CD4-positive, alpha-beta T cell (primary cell): Measurements from ENCODE around the gene TEX261. TPM values are rescaled to one million over a fixed set of nuclear protein-coding genes. Genes with fewer than 3 reads are reported as not detected.

Experiments
- ATAC-seq: fragments of 200-7000 bp; cut with Tn5 transposase; one replicate; pipeline ENCODE4 v1.10.0; 2022; ENCODE audit warnings: mild to moderate bottlenecking; ENCODE audit not compliant: poor library complexity
- CTCF ChIA-PET: fragments of 350-600 bp; sonication (Branson Sonifier 250); formaldehyde crosslinking; loops from one replicate; lab custom pipeline; 2021; ENCODE audit warnings: antibody characterized with exemption, inconsistent platforms; lab: Charles Lee
- POLR2A ChIA-PET: fragments of 350-600 bp; sonication (Branson Sonifier 250); formaldehyde crosslinking; loops from one replicate; lab custom pipeline; 2021; ENCODE audit warnings: antibody characterized with exemption, inconsistent platforms; lab: Charles Lee
- DNase-seq, 14 experiments: peaks; one replicate each; pipeline ENCODE4 v3.0.0-alpha.2; 2013 to 2020; ENCODE audit warnings: mixed read lengths in 2 of 14
- H3K27ac ChIP-seq, 2 donors: one replicate each; pipeline versions ENCODE4 v1.5.1 to v1.7.0; 2013; ENCODE audit warnings: low read length in 2 of 2, low read depth in 1 of 2, mild to moderate bottlenecking in 1 of 2
- H3K27me3 ChIP-seq, 2 experiments: 1 replicate in 1 of 2; 2 replicates in 1 of 2; pipeline versions ENCODE4 v1.6.1 to v1.7.0; 2013; ENCODE audit warnings: low read length in 2 of 2, control low read depth in 1 of 2, mild to moderate bottlenecking in 1 of 2, moderate library complexity in 1 of 2; ENCODE audit not compliant: insufficient read depth in 2 of 2, control insufficient read depth in 1 of 2
- H3K36me3 ChIP-seq: one replicate; pipeline ENCODE4 v1.6.1; 2013; ENCODE audit warnings: low read length, control low read depth; ENCODE audit not compliant: insufficient read depth
- H3K4me1 ChIP-seq: one replicate; pipeline ENCODE4 v1.6.1; 2013; ENCODE audit warnings: low read length, control low read depth; ENCODE audit not compliant: insufficient read depth
- H3K4me3 ChIP-seq: one replicate; pipeline ENCODE4 v1.5.1; 2013; ENCODE audit warnings: mild to moderate bottlenecking, low read length, moderate library complexity
- H3K9me3 ChIP-seq, 2 experiments: 1 replicate in 1 of 2; 2 replicates in 1 of 2; pipeline versions ENCODE4 v1.6.1 to v1.7.0; 2013; ENCODE audit warnings: low read length in 2 of 2, mild to moderate bottlenecking in 2 of 2, control low read depth in 1 of 2, moderate library complexity in 1 of 2; ENCODE audit not compliant: control insufficient read depth in 1 of 2, insufficient read depth in 1 of 2
- H3K27ac Mint-ChIP-seq: one replicate; pipeline ENCODE4 v1.8.0; 2020; ENCODE audit warnings: mixed read lengths
- H3K27me3 Mint-ChIP-seq: one replicate; pipeline ENCODE4 v1.8.0; 2021; ENCODE audit warnings: mixed read lengths
- H3K36me3 Mint-ChIP-seq: one replicate; pipeline ENCODE4 v1.8.0; 2021; ENCODE audit warnings: low read depth, mixed read lengths
- H3K4me1 Mint-ChIP-seq: one replicate; pipeline ENCODE4 v1.8.0; 2021; ENCODE audit warnings: low read depth, mixed read lengths
- H3K4me3 Mint-ChIP-seq: one replicate; pipeline ENCODE4 v1.8.0; 2020; ENCODE audit warnings: mild to moderate bottlenecking, mixed read lengths
- H3K9me3 Mint-ChIP-seq: one replicate; pipeline ENCODE4 v1.8.0; 2020; ENCODE audit warnings: mixed read lengths
- intact Hi-C, 2 experiments: fragments of 100-400 bp; cut with DNase I in 1 of 2; cut with micrococcal nuclease in 1 of 2; formaldehyde crosslinking; loops; one replicate each; pipeline versions ENCODE4 v1.15.1 to v1.9.0; 2023 to 2025; cut with DNase I, micrococcal nuclease
- total RNA-seq, 174 experiments: library from RNA in 2 of 174; stranded (reverse) in 2 of 174; gene quantifications; one replicate each; pipeline ENCODE4 v1.2.3 and lab custom pipeline; 2021 to 2026
- TF ChIP-seq, protein P1 (sequence below): fragments of 200-600 bp; IDR thresholded peaks from one replicate; pipeline ENCODE4 v1.8.0; 2022; ENCODE audit warnings: antibody characterized with exemption, mild to moderate bottlenecking

The TEX261 gene
- total RNA-seq, 2 experiments from 2014 or later = 26.8 to 34.0 TPM

DNA sequence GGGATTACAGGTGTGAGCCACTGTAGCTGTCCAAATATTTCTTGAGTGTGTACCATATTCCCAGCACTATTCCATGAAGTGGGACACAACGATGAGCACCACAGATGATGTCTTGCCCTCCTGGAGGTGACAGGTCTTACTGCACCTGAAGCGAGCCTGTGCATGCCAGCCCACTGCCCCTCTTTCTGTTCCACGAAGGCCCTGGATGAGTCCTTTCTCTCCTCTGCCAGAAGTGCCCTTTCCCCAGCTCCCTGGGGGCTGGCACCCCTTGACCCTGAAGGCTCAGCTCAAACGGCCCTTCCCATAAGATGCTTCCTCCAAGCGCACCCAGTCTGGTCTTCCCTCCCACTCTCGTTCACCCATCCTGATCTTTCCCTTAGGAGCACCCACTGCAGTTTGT is 53.5 kb downstream of the TEX261 start:
- POLR2A ChIA-PET = no interaction called here
- H3K36me3 Mint-ChIP-seq = no peaks in the 10 kb centered on the region
- CTCF ChIA-PET = no interaction called here
- no peaks in the 10 kb centered on the region for H3K4me1 Mint-ChIP-seq
- Histone ChIP-seq H3K27ac (no peak overlapping the region), H3K27me3 (peaks cover 0 to 2% of the 10 kb centered on the region in 2 experiments), H3K4me3 (no peak overlapping the region), H3K36me3 (no peaks in the 10 kb centered on the region), H3K4me1 (no peaks in the 10 kb centered on the region), H3K9me3 (no peaks in the 10 kb centered on the region)
- no peak for ATAC-seq
- intact Hi-C loops = no loop called here
- H3K27ac Mint-ChIP-seq = no peak overlapping the region
- TF ChIP-seq, protein P1, sequence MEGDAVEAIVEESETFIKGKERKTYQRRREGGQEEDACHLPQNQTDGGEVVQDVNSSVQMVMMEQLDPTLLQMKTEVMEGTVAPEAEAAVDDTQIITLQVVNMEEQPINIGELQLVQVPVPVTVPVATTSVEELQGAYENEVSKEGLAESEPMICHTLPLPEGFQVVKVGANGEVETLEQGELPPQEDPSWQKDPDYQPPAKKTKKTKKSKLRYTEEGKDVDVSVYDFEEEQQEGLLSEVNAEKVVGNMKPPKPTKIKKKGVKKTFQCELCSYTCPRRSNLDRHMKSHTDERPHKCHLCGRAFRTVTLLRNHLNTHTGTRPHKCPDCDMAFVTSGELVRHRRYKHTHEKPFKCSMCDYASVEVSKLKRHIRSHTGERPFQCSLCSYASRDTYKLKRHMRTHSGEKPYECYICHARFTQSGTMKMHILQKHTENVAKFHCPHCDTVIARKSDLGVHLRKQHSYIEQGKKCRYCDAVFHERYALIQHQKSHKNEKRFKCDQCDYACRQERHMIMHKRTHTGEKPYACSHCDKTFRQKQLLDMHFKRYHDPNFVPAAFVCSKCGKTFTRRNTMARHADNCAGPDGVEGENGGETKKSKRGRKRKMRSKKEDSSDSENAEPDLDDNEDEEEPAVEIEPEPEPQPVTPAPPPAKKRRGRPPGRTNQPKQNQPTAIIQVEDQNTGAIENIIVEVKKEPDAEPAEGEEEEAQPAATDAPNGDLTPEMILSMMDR = no peak
- DNase-seq = peak in 1 of 14 experiments; percentile 22
- H3K4me3 Mint-ChIP-seq = no peak overlapping the region
- H3K9me3 Mint-ChIP-seq = no peaks in the 10 kb centered on the region
- peaks cover 19% of the 10 kb centered on the region for H3K27me3 Mint-ChIP-seq

- no peaks in the 10 kb centered on the region for H3K4me1 Mint-ChIP-seq
- H3K9me3 Mint-ChIP-seq = no peaks in the 10 kb centered on the region
- no peaks in the 10 kb centered on the region for H3K36me3 Mint-ChIP-seq
- H3K27me3 Mint-ChIP-seq = peaks cover 20% of the 10 kb centered on the region
- no peak overlapping the region for H3K27ac Mint-ChIP-seq
- no peak overlapping the region for H3K4me3 Mint-ChIP-seq
- H3K9me3 ChIP-seq = no peaks in the 10 kb centered on the region
- peaks cover 0 to 2% of the 10 kb centered on the region in 2 experiments for H3K27me3 ChIP-seq
- H3K4me1 ChIP-seq = no peaks in the 10 kb centered on the region
- H3K36me3 ChIP-seq = no peaks in the 10 kb centered on the region
- ATAC-seq (no peak), DNase-seq (peak in 1 of 14 experiments; percentile 27)
- no peak overlapping the region for H3K4me3 ChIP-seq
- intact Hi-C loops = no loop called here
- ChIA-PET POLR2A (no interaction called here), CTCF (no interaction called here)
- TF ChIP-seq, protein P1 = no peak
- H3K27ac ChIP-seq = no peak overlapping the region
These were observed 54.7 kb downstream of the TEX261 start for GRCh38 chr2:70939839-70940580.

GRCh38 chr2:70939001-70939838 is 55.5 kb downstream of the TEX261 start:
- peak in 1 of 14 experiments; percentile 17 for DNase-seq
- H3K4me3 ChIP-seq = no peak overlapping the region

More at GRCh38 chr2:70939001-70939838, 55.5 kb downstream of the TEX261 start:
- TF ChIP-seq, protein P1 = no peak
- H3K36me3 Mint-ChIP-seq = no peaks in the 10 kb centered on the region
- ATAC-seq = no peak
- POLR2A ChIA-PET = no interaction called here
- H3K27ac Mint-ChIP-seq = no peak overlapping the region
- Histone ChIP-seq H3K36me3 (no peaks in the 10 kb centered on the region), H3K27ac (no peak overlapping the region), H3K9me3 (no peaks in the 10 kb centered on the region), H3K27me3 (peaks cover 0 to 2% of the 10 kb centered on the region in 2 experiments), H3K4me1 (no peaks in the 10 kb centered on the region)
- CTCF ChIA-PET = interaction anchor here (1.1 kb wide), 1 partner anchor 9 kb away, joined by 3 read pairs; no protein-coding TSS in a partner anchor
- H3K9me3 Mint-ChIP-seq = no peaks in the 10 kb centered on the region
- H3K4me1 Mint-ChIP-seq = no peaks in the 10 kb centered on the region
- intact Hi-C loops = no loop called here
- H3K4me3 Mint-ChIP-seq = no peak overlapping the region
- H3K27me3 Mint-ChIP-seq = peaks cover 21% of the 10 kb centered on the region
